WTC11 (cell line): Measurements from ENCODE around the gene ETV3. TPM values are rescaled to one million over a fixed set of nuclear protein-coding genes. Genes with fewer than 3 reads are reported as not detected.

ENCODE experiments used
- ATAC-seq: fragments of 200-7000 bp; cut with Tn5 transposase; 2 replicates; pipeline ENCODE4 v1.10.0; 2021; ENCODE audit warnings: mild to moderate bottlenecking, moderate library complexity
- CTCF ChIA-PET: fragments of 300-600 bp; sonication (Branson Sonifier 250); formaldehyde crosslinking; loops from one replicate; lab custom pipeline; 2021; ENCODE audit warnings: antibody characterized with exemption; lab: Charles Lee
- POLR2A ChIA-PET: fragments of 350-600 bp; sonication (Branson Sonifier 250); formaldehyde crosslinking; loops from one replicate; lab custom pipeline; 2021; ENCODE audit warnings: antibody characterized with exemption; lab: Charles Lee
- DNase-seq: peaks from one replicate; pipeline ENCODE4 v3.0.0; 2021; ENCODE audit warnings: low spot score
- H3K27ac Mint-ChIP-seq: 2 replicates; pipeline ENCODE4 v1.8.0; 2021; ENCODE audit warnings: mixed read lengths
- H3K27me3 Mint-ChIP-seq: 2 replicates; pipeline ENCODE4 v1.8.0; 2021; ENCODE audit warnings: low read depth, mild to moderate bottlenecking, moderate library complexity, mixed read lengths
- H3K36me3 Mint-ChIP-seq: 2 replicates; pipeline ENCODE4 v1.8.0; 2021; ENCODE audit warnings: mixed read lengths
- H3K4me1 Mint-ChIP-seq: 2 replicates; pipeline ENCODE4 v1.8.0; 2022; ENCODE audit warnings: mixed read lengths
- H3K4me3 Mint-ChIP-seq: 2 replicates; pipeline ENCODE4 v1.8.0; 2021; ENCODE audit warnings: mild to moderate bottlenecking, moderate library complexity, mixed read lengths
- H3K9me3 Mint-ChIP-seq: 2 replicates; pipeline ENCODE4 v1.8.0; 2021; ENCODE audit warnings: mixed read lengths
- AR ChIP-seq: fragments of 250-450 bp; sonication (Bioruptor Pico); IDR thresholded peaks from 2 replicates; pipeline ENCODE4 v1.9.0; 2021; ENCODE audit warnings: mild to moderate bottlenecking
- ATF1 ChIP-seq: sonication (generic); formaldehyde crosslinking; IDR thresholded peaks from 2 replicates; pipeline ENCODE4 v1.8.1; 2023; ENCODE audit warnings: mild to moderate bottlenecking, moderate library complexity, missing genetic modification reagents
- GRHL2 ChIP-seq: fragments of 250-450 bp; sonication (Bioruptor Pico); IDR thresholded peaks from 2 replicates; pipeline ENCODE4 v1.8.0; 2022; ENCODE audit warnings: mild to moderate bottlenecking, moderate library complexity; ENCODE audit not compliant: insufficient replicate concordance, severe bottlenecking
- HMGXB4 ChIP-seq: sonication (generic); formaldehyde crosslinking; IDR thresholded peaks from 2 replicates; pipeline ENCODE4 v1.8.1; 2023; ENCODE audit warnings: mild to moderate bottlenecking, moderate library complexity, missing genetic modification reagents
- MAX ChIP-seq: sonication (generic); formaldehyde crosslinking; IDR thresholded peaks from 2 replicates; pipeline ENCODE4 v1.8.0; 2022; ENCODE audit warnings: mild to moderate bottlenecking, missing genetic modification reagents
- MLX ChIP-seq: sonication (generic); formaldehyde crosslinking; IDR thresholded peaks from 2 replicates; pipeline ENCODE4 v1.8.1; 2023; ENCODE audit warnings: mild to moderate bottlenecking, missing genetic modification reagents, moderate library complexity
- MYBL2 ChIP-seq: sonication (generic); formaldehyde crosslinking; IDR thresholded peaks from 2 replicates; pipeline ENCODE4 v1.8.1; 2023; ENCODE audit warnings: mild to moderate bottlenecking, moderate library complexity, missing genetic modification reagents
- NR2C2 ChIP-seq: sonication (generic); formaldehyde crosslinking; IDR thresholded peaks from 2 replicates; pipeline ENCODE4 v1.8.0; 2022; ENCODE audit warnings: mild to moderate bottlenecking, missing genetic modification reagents
- RELA ChIP-seq: sonication (generic); formaldehyde crosslinking; IDR thresholded peaks from 2 replicates; pipeline ENCODE4 v1.8.1; 2022; ENCODE audit warnings: missing genetic modification reagents, mild to moderate bottlenecking, borderline replicate concordance
- SMAD4 ChIP-seq: sonication (generic); formaldehyde crosslinking; IDR thresholded peaks from 2 replicates; pipeline ENCODE4 v1.8.0; 2022; ENCODE audit warnings: mild to moderate bottlenecking, missing genetic modification reagents
- ZNF219 ChIP-seq: sonication (generic); formaldehyde crosslinking; IDR thresholded peaks from 2 replicates; pipeline ENCODE4 v1.8.0; 2023; ENCODE audit warnings: missing genetic modification reagents, mild to moderate bottlenecking, borderline replicate concordance
- ZNF281 ChIP-seq: sonication (generic); formaldehyde crosslinking; IDR thresholded peaks from 2 replicates; pipeline ENCODE4 v1.8.0; 2023; ENCODE audit warnings: mild to moderate bottlenecking, missing genetic modification reagents
- ZNF423 ChIP-seq: fragments of 250-450 bp; sonication (Bioruptor Pico); IDR thresholded peaks from 2 replicates; pipeline ENCODE4 v2.1.2; 2022; ENCODE audit warnings: mild to moderate bottlenecking, moderate library complexity
- ZNF425 ChIP-seq: fragments of 250-450 bp; sonication (Bioruptor Pico); conservative IDR thresholded peaks from 2 replicates; pipeline ENCODE4 v1.9.0; 2021; ENCODE audit warnings: mild to moderate bottlenecking
- ZNF512 ChIP-seq: sonication (generic); formaldehyde crosslinking; IDR thresholded peaks from 2 replicates; pipeline ENCODE4 v1.8.1; 2022; ENCODE audit warnings: missing genetic modification reagents, borderline replicate concordance
- total RNA-seq: library from RNA; stranded (reverse); gene quantifications from 3 replicates; pipeline ENCODE4 v1.2.3, GENCODE V29; 2021

Gene ETV3
- total RNA-seq, 1 experiment from 2014 or later: 26.0 TPM

GRCh38 chr1:157131281-157131680, 6.9 kb downstream of the ETV3 start:
- H3K4me1 Mint-ChIP-seq: peaks cover 2% of the 10 kb centered on the region
- DNase-seq: no peak
- no peaks in the 10 kb centered on the region for H3K27me3 Mint-ChIP-seq
- no peak for ATAC-seq
- ChIA-PET POLR2A (interaction anchor here (0.7 kb wide), 1 partner anchor 396 kb away, joined by 3 read pairs; no protein-coding TSS in a partner anchor), CTCF (interaction anchor here (1.4 to 2.0 kb wide), 2 partner anchors 24 to 41 kb away, joined by 3 to 6 read pairs; no protein-coding TSS in a partner anchor)
- no peak overlapping the region for H3K27ac Mint-ChIP-seq
- no peak for TF ChIP-seq ZNF219 (CRISPR knock-in tag)
- TF ChIP-seq GRHL2: no peak
- TF ChIP-seq ZNF423 (CRISPR knock-in tag): no peak
- TF ChIP-seq MLX (CRISPR knock-in tag): no peak
- TF ChIP-seq RELA: no peak
- TF ChIP-seq ATF1: no peak
- no peak for TF ChIP-seq HMGXB4
- TF ChIP-seq NR2C2 (CRISPR knock-in tag): no peak
- no peak for TF ChIP-seq ZNF281 (CRISPR knock-in tag)
- no peak for TF ChIP-seq AR (CRISPR knock-in tag)
- TF ChIP-seq ZNF512 (CRISPR knock-in tag): no peak
- TF ChIP-seq SMAD4: no peak
- TF ChIP-seq MYBL2 (CRISPR knock-in tag): no peak
- no peak for TF ChIP-seq MAX (CRISPR knock-in tag)
- no peak for TF ChIP-seq ZNF425 (CRISPR knock-in tag)
- H3K9me3 Mint-ChIP-seq: no peaks in the 10 kb centered on the region
- peaks cover 74% of the 10 kb centered on the region for H3K36me3 Mint-ChIP-seq
- H3K4me3 Mint-ChIP-seq: no peak overlapping the region
